HG03060 (cell line): Measurements from ENCODE around the gene ZNF792.
"Not testable (repeated sequence)": the region's sequence is repeated elsewhere in the genome, so short reads cannot be mapped to it uniquely, and the experiment has no call there.

Experiments used
- ATAC-seq: cut with Tn5 transposase; IDR thresholded peaks from one replicate; pipeline ENCODE4 v1.9.1; 2021; ENCODE audit warnings: low read depth, moderate number of reproducible peaks; ENCODE audit not compliant: unreplicated experiment

The ZNF792 gene

GRCh38 chr19:34999498-35000337 lies 35.7 kb upstream of the ZNF792 start, which contains the start of gene GRAMD1A:
Gene GRAMD1A (plus strand): TSS chr19:35000323. CDS start chr19:35000479, 156 bp downstream.
- ATAC-seq, result no peak

DNA sequence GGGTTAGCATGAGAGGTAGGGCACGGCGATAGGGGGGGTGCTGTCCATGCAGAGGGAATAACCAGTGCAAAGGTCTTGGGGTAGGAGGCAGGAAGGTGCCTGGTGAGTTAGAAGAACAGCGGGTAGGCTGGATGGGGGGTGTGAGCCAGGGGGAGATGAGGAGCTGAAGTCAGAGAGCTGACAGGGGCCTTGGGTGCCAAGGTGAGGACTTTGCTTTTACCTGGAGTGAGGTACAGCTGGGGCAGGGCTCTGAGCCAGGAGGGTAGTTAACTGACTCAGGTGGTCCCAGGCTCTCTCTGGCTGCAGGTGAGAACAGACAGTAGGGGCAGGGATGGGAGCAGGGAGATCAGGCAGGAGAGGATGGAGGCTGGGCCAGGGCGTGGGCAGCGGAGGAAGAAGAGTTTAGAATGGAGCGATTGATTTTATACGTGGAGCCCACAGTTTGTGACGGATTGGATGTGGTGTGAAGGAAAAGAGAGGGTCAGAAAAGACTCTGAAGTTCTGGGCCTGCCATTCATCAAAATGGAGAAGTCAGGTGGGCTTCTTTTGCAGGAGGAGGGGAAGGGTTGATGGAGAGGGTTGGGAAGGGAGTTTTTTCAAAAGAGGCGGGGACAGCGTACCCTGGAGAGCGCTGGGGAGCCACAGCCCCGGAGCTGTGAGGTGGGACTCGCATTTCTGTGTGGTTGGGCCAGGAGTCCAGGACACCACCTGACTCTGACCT lies 34.9 kb upstream of the ZNF792 start:
- no peak for ATAC-seq

GRCh38 chr19:34998224-34998623 lies 34.2 kb upstream of the ZNF792 start:
- ATAC-seq, result not testable (repeated sequence)

DNA sequence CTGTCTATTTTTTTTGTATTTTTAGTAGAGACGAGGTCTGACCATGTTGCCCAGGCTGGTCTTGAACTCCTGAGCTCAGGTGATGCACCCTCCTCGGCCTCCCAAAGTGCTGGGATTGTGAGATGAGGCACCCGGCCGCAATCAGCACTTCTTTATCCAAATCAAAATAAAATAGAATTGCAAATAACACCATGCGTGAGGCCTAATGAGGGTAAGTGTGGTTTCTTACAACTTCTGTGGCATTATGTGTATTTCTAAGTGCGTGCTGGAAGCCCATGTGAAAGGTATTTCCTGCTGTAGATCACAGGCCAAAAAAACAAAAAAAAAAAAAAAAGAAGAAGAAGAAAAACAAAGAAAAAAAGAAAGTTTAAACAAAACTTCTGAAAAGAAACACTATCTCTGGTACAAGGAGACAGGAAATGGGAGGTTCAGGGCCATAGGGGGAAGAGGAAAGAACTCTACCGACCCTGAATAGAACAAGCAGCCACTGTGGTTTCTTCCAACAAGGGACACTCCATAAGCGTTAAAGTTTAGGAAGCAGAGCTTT lies 33.1 kb upstream of the ZNF792 start:
- ATAC-seq, result no peak

DNA sequence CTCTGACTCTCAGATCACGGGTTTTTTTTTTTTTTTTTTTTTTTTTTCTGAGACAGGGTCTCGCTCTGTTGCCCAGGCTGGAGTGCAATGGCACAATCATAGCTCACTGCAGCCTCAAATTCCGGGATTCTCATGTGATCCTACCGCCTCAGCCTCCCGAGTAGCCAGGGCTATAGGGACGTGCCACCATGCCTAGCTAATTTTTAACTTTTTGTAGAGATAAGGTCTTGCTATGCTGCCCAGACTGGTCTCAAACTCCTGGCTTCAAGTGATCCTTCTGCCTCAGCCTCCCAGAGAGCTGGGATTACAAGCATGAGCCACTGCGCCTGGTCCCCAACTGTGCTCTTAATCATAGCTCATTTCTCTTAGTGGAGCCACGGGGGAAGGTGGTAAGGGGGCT lies 31.5 kb upstream of the ZNF792 start:
- ATAC-seq, result no peak

- no peak for ATAC-seq
Measured at GRCh38 chr19:34994643-34995541, 30.9 kb upstream of the ZNF792 start.

DNA sequence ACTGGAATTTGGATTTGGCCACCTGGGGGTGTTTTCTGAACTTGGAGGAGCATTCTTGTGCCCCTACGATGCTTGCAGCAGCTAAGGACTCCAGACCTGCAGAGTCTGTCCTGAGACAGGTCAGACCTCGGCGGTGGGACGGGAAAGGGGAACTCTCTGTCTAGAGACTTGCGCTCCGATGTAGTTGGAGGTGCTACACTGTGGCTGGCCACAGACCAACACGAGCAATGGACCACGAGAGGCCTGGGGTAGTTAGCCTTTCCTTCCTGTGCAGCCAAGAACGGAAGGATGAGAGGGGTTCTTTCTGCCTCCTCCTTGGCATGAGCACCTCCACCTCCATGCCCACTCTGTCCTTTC lies 30.2 kb upstream of the ZNF792 start:
- ATAC-seq, result no peak

DNA sequence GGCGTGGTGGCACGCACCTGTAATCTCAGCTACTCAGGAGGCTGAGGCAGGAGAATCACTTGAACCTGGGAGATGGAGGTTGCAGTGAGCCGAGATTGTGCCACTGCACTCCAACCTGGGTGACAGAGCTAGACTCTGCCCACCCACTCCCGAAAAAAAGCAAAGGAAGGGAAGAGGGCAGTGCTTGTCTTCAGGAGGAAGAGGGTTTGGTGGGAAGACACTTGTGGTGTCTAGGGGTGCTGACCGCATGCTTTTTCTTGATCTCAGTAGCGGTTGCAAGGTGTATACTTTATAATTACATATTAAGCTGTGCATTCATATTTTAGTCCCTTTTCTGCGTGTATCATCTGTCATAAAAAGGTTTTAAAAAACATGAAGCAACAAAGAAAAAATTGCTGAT lies 28.6 kb upstream of the ZNF792 start:
- ATAC-seq, result not testable (repeated sequence)

GRCh38 chr19:34991542-34992333 lies 27.7 kb upstream of the ZNF792 start:
- no peak for ATAC-seq

GRCh38 chr19:34990578-34991192 lies 26.7 kb upstream of the ZNF792 start:
- ATAC-seq, result no peak

DNA sequence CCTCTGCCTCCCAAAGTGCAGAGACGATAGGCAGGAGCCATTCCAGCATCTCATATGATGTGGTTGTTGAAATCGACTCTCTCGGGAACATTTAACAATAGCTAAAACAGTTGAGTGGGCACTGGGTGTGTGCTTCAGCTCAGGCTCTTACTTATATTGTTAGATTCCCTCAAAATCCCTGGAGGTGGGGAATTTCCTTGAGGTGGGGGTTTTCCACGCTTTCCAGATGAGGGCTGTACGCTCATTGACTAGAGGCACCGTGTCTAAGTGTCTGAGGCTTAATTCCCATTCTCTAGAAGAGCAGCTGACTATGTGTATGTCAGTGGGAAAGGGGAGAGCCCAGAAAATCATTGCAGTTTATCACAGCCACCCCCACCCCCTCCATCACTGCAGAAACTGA lies 25.3 kb upstream of the ZNF792 start:
- no peak for ATAC-seq

DNA sequence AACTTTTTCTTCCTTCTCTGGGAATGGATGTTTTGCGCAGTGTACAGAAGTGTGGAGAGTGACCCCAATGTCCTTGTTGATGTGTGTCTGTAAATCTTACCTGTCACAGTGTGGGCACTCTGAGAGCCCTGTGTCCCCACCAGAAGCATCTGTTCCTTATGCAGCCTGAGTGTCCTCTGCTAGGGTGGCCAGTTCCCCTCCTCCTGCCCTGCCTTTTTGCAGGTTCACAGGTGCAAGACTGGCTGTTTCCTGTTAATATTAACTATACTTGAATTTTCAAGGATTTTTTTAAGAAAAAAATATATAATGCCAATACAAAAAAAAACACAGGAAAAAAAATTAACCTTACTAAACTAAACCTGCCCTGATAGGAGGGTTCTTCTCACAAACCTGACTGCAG lies 24.1 kb upstream of the ZNF792 start:
- no peak for ATAC-seq

GRCh38 chr19:34985249-34986022 lies 21.4 kb upstream of the ZNF792 start:
- no peak for ATAC-seq

- no peak for ATAC-seq
Measured at GRCh38 chr19:34984287-34984686, 20.3 kb upstream of the ZNF792 start.

GRCh38 chr19:34983786-34984185 lies 19.8 kb upstream of the ZNF792 start:
- ATAC-seq, result no peak

- ATAC-seq, result no peak
Measured at GRCh38 chr19:34982275-34982674, 18.2 kb upstream of the ZNF792 start.

DNA sequence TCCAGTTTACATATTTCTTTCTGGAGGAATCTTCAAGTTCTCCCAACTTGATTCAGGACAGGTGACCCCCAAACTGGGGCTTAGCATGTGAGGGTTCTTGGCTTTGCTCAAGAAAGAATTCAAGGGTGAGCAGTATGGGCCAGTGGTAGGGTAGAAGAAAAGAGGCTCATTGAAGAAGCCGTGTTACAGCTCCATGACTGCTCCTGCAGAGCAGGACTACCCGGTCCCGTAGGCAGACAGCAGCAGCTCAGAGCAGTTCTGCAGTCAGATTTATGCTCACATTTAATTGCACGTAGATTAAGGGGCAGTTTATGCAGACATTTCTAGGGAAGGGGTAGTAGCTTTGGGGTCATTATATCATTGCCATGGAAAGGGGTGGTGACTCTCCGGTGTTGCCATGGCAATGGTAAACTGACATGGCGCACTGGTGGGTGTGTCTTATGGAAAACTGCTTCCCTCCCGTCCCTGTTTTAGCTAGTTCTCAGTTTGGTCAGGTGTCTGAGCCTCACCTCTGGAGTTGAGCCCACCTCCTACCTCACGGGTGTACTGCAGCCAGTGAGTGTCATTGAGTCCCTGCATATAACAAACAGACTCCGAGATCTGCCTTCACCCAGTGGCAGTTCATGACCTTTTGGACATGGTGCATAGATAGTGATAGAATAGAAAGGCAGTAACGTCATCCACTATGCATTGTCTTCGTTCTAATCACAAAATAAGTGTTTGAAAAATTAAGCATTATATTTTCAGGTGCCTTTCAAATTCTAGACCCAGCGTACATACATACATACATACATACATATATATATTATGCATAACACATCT lies 16.0 kb upstream of the ZNF792 start:
- no peak for ATAC-seq

- ATAC-seq, result no peak
Measured at GRCh38 chr19:34976611-34977010, 12.6 kb upstream of the ZNF792 start.
